H9 (cell line): ENCODE results near the gene OR2D2. TPM values are rescaled to one million over a fixed set of nuclear protein-coding genes. Genes with fewer than 3 reads are reported as not detected.

Source experiments
- DNase-seq: peaks from one replicate; pipeline ENCODE4 v3.0.0-alpha.2; 2017
- H2AFZ ChIP-seq: one replicate; pipeline ENCODE4 v1.6.1; 2013; ENCODE audit warnings: mild to moderate bottlenecking, low read length, control low read depth, moderate library complexity
- H2AK5ac ChIP-seq: 2 replicates; pipeline ENCODE4 v1.6.1; 2013; ENCODE audit warnings: low read length, control low read depth, mixed read lengths; ENCODE audit not compliant: insufficient read length
- H2BK120ac ChIP-seq: one replicate; pipeline ENCODE4 v1.6.1; 2013; ENCODE audit warnings: low read depth, mild to moderate bottlenecking, low read length, control low read depth, inconsistent platforms; ENCODE audit not compliant: poor library complexity, severe bottlenecking
- H2BK12ac ChIP-seq: 2 replicates; pipeline ENCODE4 v1.6.1; 2013; ENCODE audit warnings: low read length, control low read depth, mixed read lengths, low read depth; ENCODE audit not compliant: insufficient read length
- H2BK15ac ChIP-seq: 2 replicates; pipeline ENCODE4 v1.6.1; 2013; ENCODE audit warnings: low read depth, low read length, control low read depth
- H2BK20ac ChIP-seq: one replicate; pipeline ENCODE4 v1.6.1; 2013; ENCODE audit warnings: low read depth, mild to moderate bottlenecking, low read length, control low read depth, inconsistent platforms; ENCODE audit not compliant: poor library complexity, severe bottlenecking
- H2BK5ac ChIP-seq: 2 replicates; pipeline ENCODE4 v1.6.1; 2013; ENCODE audit warnings: low read length, control low read depth, mixed read lengths; ENCODE audit not compliant: insufficient read length
- H3K14ac ChIP-seq: 2 replicates; pipeline ENCODE4 v1.6.1; 2013; ENCODE audit warnings: low read length, control low read depth; ENCODE audit not compliant: insufficient read depth
- H3K18ac ChIP-seq: 2 replicates; pipeline ENCODE4 v1.6.1; 2013; ENCODE audit warnings: low read depth, mild to moderate bottlenecking, mixed read lengths, low read length, control low read depth; ENCODE audit not compliant: insufficient read length
- H3K23ac ChIP-seq: 2 replicates; pipeline ENCODE4 v1.6.1; 2013; ENCODE audit warnings: low read length, control low read depth, mixed read lengths, low read depth; ENCODE audit not compliant: insufficient read length
- H3K23me2 ChIP-seq: 2 replicates; pipeline ENCODE4 v1.6.1; 2013; ENCODE audit warnings: low read depth, mild to moderate bottlenecking, mixed read lengths, low read length, control low read depth; ENCODE audit not compliant: insufficient read length, poor library complexity, severe bottlenecking
- H3K27ac ChIP-seq: 2 replicates; pipeline ENCODE4 v1.5.1; 2013; ENCODE audit warnings: low read length, control low read depth, mixed read lengths, low read depth; ENCODE audit not compliant: insufficient read length
- H3K27me3 ChIP-seq: 2 replicates; pipeline ENCODE4 v1.6.1; 2013; ENCODE audit warnings: low read length, control low read depth, inconsistent platforms; ENCODE audit not compliant: insufficient read depth
- H3K4ac ChIP-seq: 2 replicates; pipeline ENCODE4 v1.6.1; 2013; ENCODE audit warnings: low read depth, mild to moderate bottlenecking, control low read depth, inconsistent platforms, low read length, moderate library complexity
- H3K4me1 ChIP-seq: 2 replicates; pipeline ENCODE4 v1.6.1; 2013; ENCODE audit warnings: low read length, control low read depth, inconsistent platforms; ENCODE audit not compliant: insufficient read depth
- H3K4me2 ChIP-seq: 2 replicates; pipeline ENCODE4 v1.6.1; 2013; ENCODE audit warnings: low read length, control low read depth, mixed read lengths; ENCODE audit not compliant: insufficient read length, insufficient read depth
- H3K56ac ChIP-seq: 2 replicates; pipeline ENCODE4 v1.6.1; 2013; ENCODE audit warnings: low read depth, mild to moderate bottlenecking, mixed read lengths, low read length, control low read depth; ENCODE audit not compliant: insufficient read length
- H3K79me1 ChIP-seq: 2 replicates; pipeline ENCODE4 v1.6.1; 2013; ENCODE audit warnings: low read depth, mild to moderate bottlenecking, moderate library complexity, low read length, control low read depth, inconsistent platforms; ENCODE audit not compliant: insufficient read depth, poor library complexity, severe bottlenecking
- H3K79me2 ChIP-seq: 2 replicates; pipeline ENCODE4 v1.6.1; 2013; ENCODE audit warnings: low read length, control low read depth, inconsistent platforms; ENCODE audit not compliant: insufficient read depth
- H3K9ac ChIP-seq: 2 replicates; pipeline ENCODE4 v1.6.1; 2013; ENCODE audit warnings: low read length, control low read depth, mixed read lengths; ENCODE audit not compliant: insufficient read length; ENCODE audit errors: extremely low read depth
- H3K9me3 ChIP-seq: one replicate; pipeline ENCODE4 v1.6.1; 2013; ENCODE audit warnings: low read depth, low read length, inconsistent platforms; ENCODE audit not compliant: control insufficient read depth
- H3T11ph ChIP-seq: one replicate; pipeline ENCODE4 v1.6.1; 2013; ENCODE audit warnings: mild to moderate bottlenecking, low read length, control low read depth, inconsistent platforms
- H4K20me1 ChIP-seq: one replicate; pipeline ENCODE4 v1.6.1; 2013; ENCODE audit not compliant: control insufficient read depth, insufficient read length, insufficient read depth
- H4K5ac ChIP-seq: 2 replicates; pipeline ENCODE4 v1.6.1; 2013; ENCODE audit warnings: low read depth, mild to moderate bottlenecking, mixed read lengths, low read length, control low read depth; ENCODE audit not compliant: insufficient read length
- H4K8ac ChIP-seq: replicated peaks from 2 replicates; pipeline ENCODE4 v1.6.1; 2013; ENCODE audit warnings: low read length, control low read depth, mixed read lengths, low read depth; ENCODE audit not compliant: insufficient read length
- H4K91ac ChIP-seq: 2 replicates; pipeline ENCODE4 v1.6.1; 2013; ENCODE audit warnings: low read depth, mild to moderate bottlenecking, moderate library complexity, mixed read lengths, low read length, control low read depth; ENCODE audit not compliant: insufficient read length
- H3K27ac Mint-ChIP-seq, 3 experiments: 2 replicates in 2 of 3; 3 replicates in 1 of 3; pipeline ENCODE4 v1.8.0; 2020 to 2021; ENCODE audit warnings: mixed read lengths in 3 of 3, mild to moderate bottlenecking in 1 of 3, moderate library complexity in 1 of 3
- H3K27me3 Mint-ChIP-seq: 2 replicates; pipeline ENCODE4 v1.8.0; 2021; ENCODE audit warnings: low read depth, mild to moderate bottlenecking, moderate library complexity, mixed read lengths
- H3K36me3 Mint-ChIP-seq, 3 experiments: 2 replicates in 2 of 3; 3 replicates in 1 of 3; pipeline ENCODE4 v1.8.0; 2020 to 2021; ENCODE audit warnings: low read depth in 3 of 3, mixed read lengths in 3 of 3; ENCODE audit not compliant: insufficient read depth in 1 of 3
- H3K4me1 Mint-ChIP-seq, 2 experiments: 2 replicates each; pipeline ENCODE4 v1.8.0; 2020; ENCODE audit warnings: mixed read lengths in 2 of 2
- H3K4me3 Mint-ChIP-seq, 2 experiments: 2 replicates in 1 of 2; 3 replicates in 1 of 2; pipeline ENCODE4 v1.8.0; 2020 to 2021; ENCODE audit warnings: mild to moderate bottlenecking in 2 of 2, mixed read lengths in 2 of 2, moderate library complexity in 1 of 2
- H3K9me3 Mint-ChIP-seq, 2 experiments: 2 replicates in 1 of 2; 3 replicates in 1 of 2; pipeline ENCODE4 v1.8.0; 2020; ENCODE audit warnings: mild to moderate bottlenecking in 2 of 2, mixed read lengths in 2 of 2, moderate library complexity in 1 of 2
- CTCF ChIP-seq: fragments of 200-600 bp; sonication (generic); conservative IDR thresholded peaks from 3 replicates; pipeline ENCODE4 v1.8.0; 2021; ENCODE audit warnings: antibody characterized with exemption, mild to moderate bottlenecking
- WGBS: extraction: QIAGEN DNeasy Blood & Tissue Kit; methylation state at CpG from one replicate; pipeline ENCODE4 v1.1.7; 2013; ENCODE audit warnings: missing lambda C conversion rate, low lambda C conversion rate, mixed read lengths; ENCODE audit not compliant: insufficient read length; ENCODE audit errors: extremely low coverage; 5-methylcytosine and 5-hydroxymethylcytosine counted together
- total RNA-seq: library from RNA; stranded (reverse); gene quantifications from 2 replicates; pipeline ENCODE4 v1.2.1, GENCODE V29; 2021

OR2D2 gene
- total RNA-seq, 1 experiment from 2014 or later: 0.26 TPM

- H3K9ac ChIP-seq: no peak overlapping the region
- H3K36me3 Mint-ChIP-seq: no peaks in the 10 kb centered on the region
- no peaks in the 10 kb centered on the region for H3K23me2 ChIP-seq
- no peak overlapping the region for H4K91ac ChIP-seq
- DNase-seq: no peak
- H2BK20ac ChIP-seq: no peak overlapping the region
- H2BK120ac ChIP-seq: no peak overlapping the region
- no CpG with 5 or more reads among the region's 3 CpGs for WGBS
- peaks cover 2 to 7% of the 10 kb centered on the region in 2 experiments; a peak in 3 of 5 replicates for H3K9me3 Mint-ChIP-seq
- no peaks in the 10 kb centered on the region for H3K79me2 ChIP-seq
- H4K20me1 ChIP-seq: no peaks in the 10 kb centered on the region
- H2BK12ac ChIP-seq: no peak overlapping the region
- no peak overlapping the region for H3K18ac ChIP-seq
- H3K4me1 ChIP-seq: no peaks in the 10 kb centered on the region
- no peak overlapping the region for H2AK5ac ChIP-seq
- H3K9me3 ChIP-seq: no peaks in the 10 kb centered on the region
- H3K14ac ChIP-seq: no peak overlapping the region
- no peak overlapping the region for H4K5ac ChIP-seq
- no peak overlapping the region for H3K4ac ChIP-seq
- H4K8ac ChIP-seq: no peak overlapping the region
- no peak overlapping the region for H2AFZ ChIP-seq
- H3K27ac Mint-ChIP-seq: no peak overlapping the region
- no peak overlapping the region for H3K23ac ChIP-seq
- no peaks in the 10 kb centered on the region for H3K27me3 Mint-ChIP-seq
- no peaks in the 10 kb centered on the region for H3K79me1 ChIP-seq
- H2BK15ac ChIP-seq: no peak overlapping the region
- H3K27ac ChIP-seq: no peak overlapping the region
- H3K56ac ChIP-seq: no peak overlapping the region
- H3K4me1 Mint-ChIP-seq: no peaks in the 10 kb centered on the region
- no peak for TF ChIP-seq CTCF
- no peaks in the 10 kb centered on the region for H3K27me3 ChIP-seq
- no peak overlapping the region for H3K4me3 Mint-ChIP-seq
- no peak overlapping the region for H3K4me2 ChIP-seq
- H2BK5ac ChIP-seq: no peak overlapping the region
- no peak overlapping the region for H3T11ph ChIP-seq
Measured at GRCh38 chr11:6876914-6877313, 15.4 kb downstream of the OR2D2 start.
